ENCODE data around the gene CPZ.

Gene CPZ

GRCh38 chr4:8559011-8559410 is 33.6 kb upstream of the CPZ start:
- H3K4ac ChIP-seq (ENCODE audit: low read depth, low read length) = no peak overlapping the region
- peak overlapping the region; percentile 6 for H3K18ac ChIP-seq (ENCODE audit: low read length)
- no CpG with 5 or more reads among the region's 11 CpGs for WGBS (ENCODE audit: extremely low coverage, insufficient coverage, low lambda C conversion rate)
- no peak for DNase-seq
- H4K8ac ChIP-seq (ENCODE audit: low read depth, low read length) = no peak overlapping the region
- peak overlapping the region; percentile 88 for H2AK5ac ChIP-seq (ENCODE audit: low read length)
- H2BK15ac ChIP-seq (replicated peaks; ENCODE audit: low read depth) = no peak overlapping the region
- H3K27me3 ChIP-seq (ENCODE audit: insufficient read depth, low read length, poor library complexity) = no peaks in the 10 kb centered on the region
- peaks cover 13% of the 10 kb centered on the region for H3K4me1 ChIP-seq (ENCODE audit: control insufficient read depth, low read depth, low read length)
- H2BK120ac ChIP-seq (ENCODE audit: low read depth, low read length) = no peak overlapping the region
- no peaks in the 10 kb centered on the region for H3K79me1 ChIP-seq (ENCODE audit: low read length)
- H3K56ac ChIP-seq (ENCODE audit: low read length) = no peak overlapping the region
- H3K4me3 ChIP-seq (ENCODE audit: low read length) = no peak overlapping the region
- H3K27ac ChIP-seq (ENCODE audit: low read depth, low read length) = no peak overlapping the region
- no peaks in the 10 kb centered on the region for H3K36me3 ChIP-seq (ENCODE audit: control insufficient read depth, insufficient read depth, low read length)
- no peaks in the 10 kb centered on the region for H3K79me2 ChIP-seq (ENCODE audit: control insufficient read depth, insufficient read depth, low read length)
- H3K23ac ChIP-seq (ENCODE audit: low read length) = no peak overlapping the region
- H3K9ac ChIP-seq (ENCODE audit: low read length) = no peak overlapping the region
- no peak overlapping the region for H4K5ac ChIP-seq (ENCODE audit: low read length)
- H2BK5ac ChIP-seq (ENCODE audit: low read length) = peak overlapping the region; percentile 0
- H3K4me2 ChIP-seq (ENCODE audit: low read length) = no peak overlapping the region

GRCh38 chr4:8559524-8560264 is 32.9 kb upstream of the CPZ start:
- H3K4me2 ChIP-seq (ENCODE audit: low read length) = no peak overlapping the region
- no peak overlapping the region for H2BK120ac ChIP-seq (ENCODE audit: low read depth, low read length)
- no peaks in the 10 kb centered on the region for H3K27me3 ChIP-seq (ENCODE audit: insufficient read depth, low read length, poor library complexity)
- H4K8ac ChIP-seq (ENCODE audit: low read depth, low read length) = no peak overlapping the region
- H2BK5ac ChIP-seq (ENCODE audit: low read length) = peak overlapping the region; percentile 52
- H2AK5ac ChIP-seq (ENCODE audit: low read length) = peak overlapping the region; percentile 19
- no peaks in the 10 kb centered on the region for H3K79me1 ChIP-seq (ENCODE audit: low read length)
- peak; percentile 89 for DNase-seq
- H3K27ac ChIP-seq (ENCODE audit: low read depth, low read length) = no peak overlapping the region
- WGBS (ENCODE audit: extremely low coverage, insufficient coverage, low lambda C conversion rate) = no CpG with 5 or more reads among the region's 12 CpGs
- H3K18ac ChIP-seq (ENCODE audit: low read length) = peak overlapping the region; percentile 51
- H3K56ac ChIP-seq (ENCODE audit: low read length) = peak overlapping the region; percentile 61
- H4K5ac ChIP-seq (ENCODE audit: low read length) = no peak overlapping the region
- H2BK15ac ChIP-seq (replicated peaks; ENCODE audit: low read depth) = no peak overlapping the region
- no peak overlapping the region for H3K4me3 ChIP-seq (ENCODE audit: low read length)
- H3K9ac ChIP-seq (ENCODE audit: low read length) = peak overlapping the region; percentile 0
- H3K4ac ChIP-seq (ENCODE audit: low read depth, low read length) = peak overlapping the region; percentile 76
- H3K36me3 ChIP-seq (ENCODE audit: control insufficient read depth, insufficient read depth, low read length) = no peaks in the 10 kb centered on the region
- H3K23ac ChIP-seq (ENCODE audit: low read length) = no peak overlapping the region
- peaks cover 13% of the 10 kb centered on the region for H3K4me1 ChIP-seq (ENCODE audit: control insufficient read depth, low read depth, low read length)
- H3K79me2 ChIP-seq (ENCODE audit: control insufficient read depth, insufficient read depth, low read length) = no peaks in the 10 kb centered on the region

- H2BK5ac ChIP-seq (ENCODE audit: low read length) = peak overlapping the region; percentile 52
- H3K27ac ChIP-seq (ENCODE audit: low read depth, low read length) = no peak overlapping the region
- H3K4me3 ChIP-seq (ENCODE audit: low read length) = no peak overlapping the region
- H3K23ac ChIP-seq (ENCODE audit: low read length) = no peak overlapping the region
- H2BK120ac ChIP-seq (ENCODE audit: low read depth, low read length) = no peak overlapping the region
- H3K36me3 ChIP-seq (ENCODE audit: control insufficient read depth, insufficient read depth, low read length) = no peaks in the 10 kb centered on the region
- H3K4ac ChIP-seq (ENCODE audit: low read depth, low read length) = peak overlapping the region; percentile 76
- no CpG with 5 or more reads among the region's 16 CpGs for WGBS (ENCODE audit: extremely low coverage, insufficient coverage, low lambda C conversion rate)
- no peak overlapping the region for H4K8ac ChIP-seq (ENCODE audit: low read depth, low read length)
- DNase-seq = peak; percentile 76
- no peaks in the 10 kb centered on the region for H3K27me3 ChIP-seq (ENCODE audit: insufficient read depth, low read length, poor library complexity)
- H3K4me2 ChIP-seq (ENCODE audit: low read length) = no peak overlapping the region
- H3K79me2 ChIP-seq (ENCODE audit: control insufficient read depth, insufficient read depth, low read length) = no peaks in the 10 kb centered on the region
- H3K9ac ChIP-seq (ENCODE audit: low read length) = peak overlapping the region; percentile 0
- peaks cover 13% of the 10 kb centered on the region for H3K4me1 ChIP-seq (ENCODE audit: control insufficient read depth, low read depth, low read length)
- H2BK15ac ChIP-seq (replicated peaks; ENCODE audit: low read depth) = no peak overlapping the region
- H2AK5ac ChIP-seq (ENCODE audit: low read length) = peak overlapping the region; percentile 19
- no peaks in the 10 kb centered on the region for H3K79me1 ChIP-seq (ENCODE audit: low read length)
- H4K5ac ChIP-seq (ENCODE audit: low read length) = no peak overlapping the region
- H3K18ac ChIP-seq (ENCODE audit: low read length) = peak overlapping the region; percentile 51
- peak overlapping the region; percentile 61 for H3K56ac ChIP-seq (ENCODE audit: low read length)
Measured at GRCh38 chr4:8560265-8561047, 32.1 kb upstream of the CPZ start.

- WGBS (ENCODE audit: extremely low coverage, insufficient coverage, low lambda C conversion rate) = no CpG with 5 or more reads among the region's 1 CpG
- Histone ChIP-seq H3K9ac (ENCODE audit: low read length) (no peak overlapping the region), H3K27ac (ENCODE audit: low read depth, low read length) (no peak overlapping the region), H3K27me3 (ENCODE audit: insufficient read depth, low read length, poor library complexity) (no peaks in the 10 kb centered on the region), H3K79me2 (ENCODE audit: control insufficient read depth, insufficient read depth, low read length) (no peaks in the 10 kb centered on the region), H4K5ac (ENCODE audit: low read length) (no peak overlapping the region), H3K4me3 (ENCODE audit: low read length) (no peak overlapping the region), H3K79me1 (ENCODE audit: low read length) (no peaks in the 10 kb centered on the region), H3K4me1 (ENCODE audit: control insufficient read depth, low read depth, low read length) (peaks cover 13% of the 10 kb centered on the region), H3K56ac (ENCODE audit: low read length) (no peak overlapping the region), H3K4ac (ENCODE audit: low read depth, low read length) (no peak overlapping the region), H3K36me3 (ENCODE audit: control insufficient read depth, insufficient read depth, low read length) (no peaks in the 10 kb centered on the region), H2BK5ac (ENCODE audit: low read length) (no peak overlapping the region), H2BK15ac (replicated peaks; ENCODE audit: low read depth) (no peak overlapping the region), H3K18ac (ENCODE audit: low read length) (no peak overlapping the region), H2AK5ac (ENCODE audit: low read length) (no peak overlapping the region), H4K8ac (ENCODE audit: low read depth, low read length) (no peak overlapping the region), H2BK120ac (ENCODE audit: low read depth, low read length) (no peak overlapping the region), H3K23ac (ENCODE audit: low read length) (no peak overlapping the region), H3K4me2 (ENCODE audit: low read length) (no peak overlapping the region)
- DNase-seq = no peak
Measured at GRCh38 chr4:8564595-8564994, 28.0 kb upstream of the CPZ start.

GRCh38 chr4:8568068-8568668 is 24.4 kb upstream of the CPZ start:
- Histone ChIP-seq H4K8ac (ENCODE audit: low read depth, low read length) (no peak overlapping the region), H3K79me2 (ENCODE audit: control insufficient read depth, insufficient read depth, low read length) (no peaks in the 10 kb centered on the region), H3K79me1 (ENCODE audit: low read length) (no peaks in the 10 kb centered on the region), H3K56ac (ENCODE audit: low read length) (peak overlapping the region; percentile 79), H3K23ac (ENCODE audit: low read length) (no peak overlapping the region), H4K5ac (ENCODE audit: low read length) (no peak overlapping the region), H3K4me3 (ENCODE audit: low read length) (no peak overlapping the region), H3K4me1 (ENCODE audit: control insufficient read depth, low read depth, low read length) (peaks cover 6% of the 10 kb centered on the region), H3K4me2 (ENCODE audit: low read length) (no peak overlapping the region), H3K27me3 (ENCODE audit: insufficient read depth, low read length, poor library complexity) (no peaks in the 10 kb centered on the region), H2BK120ac (ENCODE audit: low read depth, low read length) (peak overlapping the region; percentile 99), H3K27ac (ENCODE audit: low read depth, low read length) (peak overlapping the region; percentile 98), H3K9ac (ENCODE audit: low read length) (no peak overlapping the region), H2AK5ac (ENCODE audit: low read length) (no peak overlapping the region), H3K36me3 (ENCODE audit: control insufficient read depth, insufficient read depth, low read length) (no peaks in the 10 kb centered on the region), H3K18ac (ENCODE audit: low read length) (peak overlapping the region; percentile 97), H2BK15ac (replicated peaks; ENCODE audit: low read depth) (peak overlapping the region; percentile 78), H3K4ac (ENCODE audit: low read depth, low read length) (no peak overlapping the region), H2BK5ac (ENCODE audit: low read length) (peak overlapping the region; percentile 93)
- peak; percentile 96 for DNase-seq
- no CpG with 5 or more reads among the region's 5 CpGs for WGBS (ENCODE audit: extremely low coverage, insufficient coverage, low lambda C conversion rate)
